Measurements from ENCODE around the gene EIF2AK2. TPM values are rescaled to one million over a fixed set of nuclear protein-coding genes. Genes with fewer than 3 reads are reported as not detected.

Gene EIF2AK2
- total and polyA plus RNA-seq, 9 donors = 12.0 to 63.2 (median 39.4) TPM

- WGBS, 3 donors = 64 to 68% (median 66%) methylated on average over 6 of the region's 6 CpGs
- Histone ChIP-seq H3K36me3 (no peaks in the 10 kb centered on the region), H3K4me1 (ENCODE audit: insufficient read depth) (no peaks in the 10 kb centered on the region), H3K27me3 (no peaks in the 10 kb centered on the region), H3K9me3 (no peaks in the 10 kb centered on the region), H3K27ac (peak overlapping the region in 1 of 2 donors; percentile 31), H3K4me3 (no peak overlapping the region)
- intact Hi-C loops (cut with DNase I) = no loop called here
- no peak for TF ChIP-seq POLR2A (IDR thresholded peaks at IDR 0.05)
- no peak for TF ChIP-seq EP300 (IDR thresholded peaks at IDR 0.05)
- TF ChIP-seq, protein P1, sequence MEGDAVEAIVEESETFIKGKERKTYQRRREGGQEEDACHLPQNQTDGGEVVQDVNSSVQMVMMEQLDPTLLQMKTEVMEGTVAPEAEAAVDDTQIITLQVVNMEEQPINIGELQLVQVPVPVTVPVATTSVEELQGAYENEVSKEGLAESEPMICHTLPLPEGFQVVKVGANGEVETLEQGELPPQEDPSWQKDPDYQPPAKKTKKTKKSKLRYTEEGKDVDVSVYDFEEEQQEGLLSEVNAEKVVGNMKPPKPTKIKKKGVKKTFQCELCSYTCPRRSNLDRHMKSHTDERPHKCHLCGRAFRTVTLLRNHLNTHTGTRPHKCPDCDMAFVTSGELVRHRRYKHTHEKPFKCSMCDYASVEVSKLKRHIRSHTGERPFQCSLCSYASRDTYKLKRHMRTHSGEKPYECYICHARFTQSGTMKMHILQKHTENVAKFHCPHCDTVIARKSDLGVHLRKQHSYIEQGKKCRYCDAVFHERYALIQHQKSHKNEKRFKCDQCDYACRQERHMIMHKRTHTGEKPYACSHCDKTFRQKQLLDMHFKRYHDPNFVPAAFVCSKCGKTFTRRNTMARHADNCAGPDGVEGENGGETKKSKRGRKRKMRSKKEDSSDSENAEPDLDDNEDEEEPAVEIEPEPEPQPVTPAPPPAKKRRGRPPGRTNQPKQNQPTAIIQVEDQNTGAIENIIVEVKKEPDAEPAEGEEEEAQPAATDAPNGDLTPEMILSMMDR (IDR thresholded peaks at IDR 0.05) = no peak
- DNase-seq = peak; percentile 48 to 68 (median 51)
These were observed 32.8 kb upstream of the EIF2AK2 start for GRCh38 chr2:37189452-37190153.

DNA sequence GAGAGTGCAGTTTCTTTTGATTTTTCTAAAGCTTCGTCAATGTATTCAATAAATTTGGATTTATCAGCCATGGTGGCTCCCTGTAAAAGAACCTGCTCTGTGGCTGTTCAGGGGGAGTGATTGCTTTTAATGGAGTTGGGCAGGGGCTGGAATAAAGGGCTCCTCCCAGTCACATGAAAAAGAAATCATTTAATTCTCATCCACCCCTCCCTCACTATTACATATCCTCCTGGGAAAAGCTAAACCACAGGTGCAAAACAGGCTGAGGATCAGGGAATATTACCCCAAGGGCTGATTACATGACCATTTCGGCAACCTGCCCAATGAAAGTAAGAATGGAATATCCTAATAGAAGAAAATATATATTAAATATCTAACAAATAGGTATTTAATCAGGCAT lies 31.8 kb upstream of the EIF2AK2 start, which contains the start of gene SULT6B1:
Gene SULT6B1 (minus strand): TSS at position 101 of the 400 bp plus-strand sequence. CDS start 30 bp downstream, at position 71.
- H3K36me3 ChIP-seq = no peaks in the 10 kb centered on the region
- H3K4me1 ChIP-seq (ENCODE audit: insufficient read depth) = no peaks in the 10 kb centered on the region
- no peaks in the 10 kb centered on the region for H3K9me3 ChIP-seq
- no peak within 1 kb of the TSS for H3K4me3 ChIP-seq
- DNase-seq = no peak
- H3K27me3 ChIP-seq = no peaks in the 10 kb centered on the region
- 90 to 97% (median 93%) methylated on average over 2 of the region's 2 CpGs for WGBS, 3 donors
- peak within 1 kb of the TSS in 1 of 2 donors; percentile 31 for H3K27ac ChIP-seq
- TF ChIP-seq POLR2A (IDR thresholded peaks at IDR 0.05) (no peak), EP300 (IDR thresholded peaks at IDR 0.05) (no peak)
- TF ChIP-seq, protein P1 (IDR thresholded peaks at IDR 0.05) = no peak
- intact Hi-C loops (cut with DNase I) = no loop called here

- 72 to 84% (median 82%) methylated on average over 17 of the region's 17 CpGs for WGBS, 3 donors
- Histone ChIP-seq H3K27me3 (no peaks in the 10 kb centered on the region), H3K27ac (no peak overlapping the region), H3K4me1 (ENCODE audit: insufficient read depth) (no peaks in the 10 kb centered on the region), H3K4me3 (no peak overlapping the region), H3K9me3 (no peaks in the 10 kb centered on the region), H3K36me3 (no peaks in the 10 kb centered on the region)
- TF ChIP-seq, protein P1 (IDR thresholded peaks at IDR 0.05) = no peak
- no peak for TF ChIP-seq POLR2A (IDR thresholded peaks at IDR 0.05)
- TF ChIP-seq EP300 (IDR thresholded peaks at IDR 0.05) = no peak
- DNase-seq = no peak
- intact Hi-C loops (cut with DNase I) = no loop called here
These were observed 25.2 kb upstream of the EIF2AK2 start for GRCh38 chr2:37181726-37182684.

GRCh38 chr2:37180640-37181039 lies 23.9 kb upstream of the EIF2AK2 start:
- no peak overlapping the region for H3K4me3 ChIP-seq
- no peak for DNase-seq
- H3K36me3 ChIP-seq = no peaks in the 10 kb centered on the region
- WGBS, 3 donors = 91 to 95% (median 92%) methylated on average over 5 of the region's 5 CpGs
- TF ChIP-seq, protein P1 (IDR thresholded peaks at IDR 0.05) = no peak
- no peak for TF ChIP-seq EP300 (IDR thresholded peaks at IDR 0.05)
- H3K9me3 ChIP-seq = no peaks in the 10 kb centered on the region
- H3K4me1 ChIP-seq (ENCODE audit: insufficient read depth) = no peaks in the 10 kb centered on the region
- H3K27me3 ChIP-seq = no peaks in the 10 kb centered on the region
- H3K27ac ChIP-seq = no peak overlapping the region
- intact Hi-C loops (cut with DNase I) = no loop called here
